Body of pancreas (tissue), 4 donors: Measurements from ENCODE around the gene DYRK1B.

Experiments
- POLR2A ChIP-seq, 3 donors: fragments of 450-650 bp; IDR thresholded peaks; one replicate each; pipeline ENCODE4 v1.6.1; 2016; ENCODE audit warnings: antibody characterized with exemption in 3 of 3, mild to moderate bottlenecking in 2 of 3
- TF ChIP-seq, protein P1 (sequence below), 7 experiments: fragments of 450-650 bp in 4 of 7; fragments of 200-600 bp in 3 of 7; sonication (generic) in 3 of 7; IDR thresholded peaks; one replicate each; pipeline ENCODE4 v1.5.1; 2016 to 2019; ENCODE audit warnings: antibody characterized with exemption in 7 of 7

DNA sequence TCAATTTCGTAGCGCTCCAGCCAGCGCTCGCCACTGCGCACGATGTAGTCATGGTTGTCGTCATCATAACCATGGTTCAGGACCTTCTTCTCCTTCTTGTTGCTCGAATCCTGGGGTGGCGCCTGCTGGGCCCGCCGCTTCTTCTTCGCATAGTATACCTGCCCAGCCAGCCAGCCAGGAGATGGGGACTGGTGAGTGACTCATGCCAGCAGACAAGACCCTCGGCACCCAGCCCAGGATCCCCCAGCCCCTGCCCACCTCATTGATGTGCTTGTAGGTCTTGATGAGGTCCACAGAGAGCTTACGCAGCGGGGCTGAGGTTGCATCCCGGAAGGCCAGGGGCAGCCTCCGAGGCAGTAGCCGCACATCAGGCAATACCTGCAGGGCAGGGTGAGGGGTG lies 3.6 kb downstream of the DYRK1B start:
- no peak for TF ChIP-seq POLR2A (IDR thresholded peaks at IDR 0.05)
- TF ChIP-seq, protein P1, sequence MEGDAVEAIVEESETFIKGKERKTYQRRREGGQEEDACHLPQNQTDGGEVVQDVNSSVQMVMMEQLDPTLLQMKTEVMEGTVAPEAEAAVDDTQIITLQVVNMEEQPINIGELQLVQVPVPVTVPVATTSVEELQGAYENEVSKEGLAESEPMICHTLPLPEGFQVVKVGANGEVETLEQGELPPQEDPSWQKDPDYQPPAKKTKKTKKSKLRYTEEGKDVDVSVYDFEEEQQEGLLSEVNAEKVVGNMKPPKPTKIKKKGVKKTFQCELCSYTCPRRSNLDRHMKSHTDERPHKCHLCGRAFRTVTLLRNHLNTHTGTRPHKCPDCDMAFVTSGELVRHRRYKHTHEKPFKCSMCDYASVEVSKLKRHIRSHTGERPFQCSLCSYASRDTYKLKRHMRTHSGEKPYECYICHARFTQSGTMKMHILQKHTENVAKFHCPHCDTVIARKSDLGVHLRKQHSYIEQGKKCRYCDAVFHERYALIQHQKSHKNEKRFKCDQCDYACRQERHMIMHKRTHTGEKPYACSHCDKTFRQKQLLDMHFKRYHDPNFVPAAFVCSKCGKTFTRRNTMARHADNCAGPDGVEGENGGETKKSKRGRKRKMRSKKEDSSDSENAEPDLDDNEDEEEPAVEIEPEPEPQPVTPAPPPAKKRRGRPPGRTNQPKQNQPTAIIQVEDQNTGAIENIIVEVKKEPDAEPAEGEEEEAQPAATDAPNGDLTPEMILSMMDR (IDR thresholded peaks at IDR 0.05), result no peak
